Activated CD4-positive, alpha-beta T cell treated with anti-CD3 and anti-CD28 coated beads, Interleukin-10, Interleukin-2, amounts not matched to agents 100 ng/mL and 50 ng/mL, durations not matched to agents 16 hours and 8 hours (primary cell): ENCODE results near the gene ZNF592.

Experiments
- DNase-seq: peaks from one replicate; pipeline ENCODE4 v3.0.0-alpha.2; 2020

Gene ZNF592

DNA sequence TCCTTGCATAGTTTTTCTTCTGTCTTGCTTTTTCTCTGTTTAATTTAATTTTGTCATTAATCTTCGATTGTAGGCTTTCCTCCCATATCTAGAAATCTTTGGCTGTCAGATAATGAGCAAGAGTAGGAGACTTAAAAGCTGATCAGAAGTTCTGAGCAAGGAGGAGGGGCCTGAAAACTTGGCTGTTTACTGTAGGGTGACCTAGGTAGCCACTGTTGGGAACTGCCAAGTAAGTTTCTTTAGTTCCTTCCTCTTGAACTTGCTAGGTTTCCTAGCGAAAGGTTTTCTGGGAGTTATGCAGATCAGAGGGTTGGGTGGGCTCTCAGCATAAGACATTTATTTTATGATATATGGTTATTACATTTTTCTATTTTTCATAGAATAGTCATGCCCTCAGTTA, 83.2 kb downstream of the ZNF592 start:
- DNase-seq: no peak

DNA sequence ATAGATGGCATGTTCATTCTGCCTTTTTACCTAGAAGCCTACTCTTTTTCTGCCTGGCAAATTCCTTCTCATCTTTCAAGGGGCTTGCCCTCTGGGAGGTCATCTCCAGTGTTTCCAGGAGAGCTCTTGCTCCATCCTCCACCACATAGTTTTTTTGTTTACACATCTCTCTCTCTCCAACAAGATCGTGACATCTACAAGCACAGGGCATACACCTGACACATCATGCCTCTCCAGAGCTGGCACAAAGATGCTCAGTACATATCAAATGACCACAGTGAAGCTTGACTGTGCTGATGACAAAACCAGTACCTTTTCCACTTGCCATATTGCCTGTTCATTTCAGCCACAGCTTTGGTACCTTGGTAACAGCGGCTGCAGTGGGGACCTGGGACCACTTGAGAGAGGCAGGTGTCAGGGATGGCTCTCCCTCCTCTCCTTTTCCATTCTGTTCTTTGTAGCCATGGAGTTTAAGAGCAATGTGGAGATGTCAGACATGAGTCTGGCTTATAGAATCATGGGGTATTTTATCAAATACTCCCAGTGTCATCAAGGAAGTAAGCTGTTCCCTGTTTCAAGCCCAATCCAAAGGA, 84.2 kb downstream of the ZNF592 start:
- DNase-seq: no peak

DNA sequence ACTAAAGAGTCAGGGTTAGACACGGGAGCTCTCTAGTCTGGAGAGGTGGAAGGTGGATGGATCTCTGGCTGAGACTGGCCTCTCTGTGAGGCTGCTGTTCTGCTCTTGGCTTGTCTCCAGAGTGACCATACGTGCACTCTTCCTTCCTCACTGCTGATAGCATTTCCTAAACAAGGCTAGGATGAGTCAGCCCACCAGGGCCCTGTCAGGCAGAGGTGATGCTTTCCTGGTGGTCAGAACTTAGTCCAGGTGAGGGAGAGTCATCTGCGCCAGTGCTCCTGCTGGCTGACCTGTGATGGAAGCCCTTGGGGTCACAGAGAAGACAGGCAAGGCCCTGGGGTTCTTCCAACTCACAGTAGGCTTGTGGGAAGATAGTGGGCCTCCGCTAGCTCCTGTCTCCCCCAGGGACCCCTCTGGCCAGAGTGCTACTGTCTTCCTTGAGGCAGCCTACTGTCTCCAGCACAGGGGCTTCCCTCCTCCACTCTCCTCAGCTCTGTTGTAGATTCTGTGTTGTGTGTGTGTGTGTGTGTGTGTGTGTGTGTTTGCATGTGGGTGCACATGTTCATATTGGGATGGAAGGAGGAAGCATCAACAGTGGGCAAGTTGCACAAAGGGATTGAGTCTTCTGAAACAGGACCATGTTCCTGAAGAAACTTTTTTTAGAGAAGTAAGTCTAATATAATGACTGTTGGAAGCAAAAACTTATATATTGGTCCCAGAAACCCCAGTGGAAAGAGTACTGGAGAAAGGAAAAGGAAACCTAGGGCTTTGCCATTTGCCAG, 85.2 kb downstream of the ZNF592 start:
- no peak for DNase-seq

DNA sequence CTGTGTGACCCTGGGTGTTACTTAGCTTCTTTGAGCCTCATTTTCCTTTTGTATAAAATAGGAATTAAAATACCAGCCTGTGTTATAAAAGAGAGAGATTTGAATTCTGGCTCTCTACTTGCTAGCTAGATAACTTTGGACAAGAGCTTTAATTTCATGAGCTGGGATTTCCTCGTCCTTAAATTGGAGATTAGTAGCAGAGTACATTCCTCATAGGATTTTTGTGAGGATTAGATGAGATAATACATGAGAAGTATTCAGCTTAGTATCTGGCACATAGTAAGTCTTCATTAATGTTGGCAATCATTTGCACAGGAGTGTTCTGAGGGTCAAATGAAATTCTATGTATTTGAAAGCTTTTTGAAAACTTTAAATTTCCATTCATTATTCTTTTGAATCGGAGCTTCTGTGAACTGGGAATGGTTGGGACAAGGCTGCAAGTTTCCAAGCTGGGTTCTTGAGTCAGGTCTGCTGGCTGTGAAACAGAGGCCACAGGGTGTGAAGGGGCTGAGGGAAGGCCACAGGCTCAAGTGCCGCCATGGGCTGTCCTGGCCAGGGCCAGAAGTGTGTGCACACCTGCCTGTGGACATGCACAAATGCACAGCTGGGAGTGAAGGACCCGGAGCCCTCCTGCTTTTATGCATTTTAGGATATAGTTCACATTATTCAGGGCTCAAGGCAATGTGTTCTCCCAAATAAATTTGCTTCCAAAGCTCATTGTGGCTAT, 86.0 kb downstream of the ZNF592 start:
- no peak for DNase-seq

DNA sequence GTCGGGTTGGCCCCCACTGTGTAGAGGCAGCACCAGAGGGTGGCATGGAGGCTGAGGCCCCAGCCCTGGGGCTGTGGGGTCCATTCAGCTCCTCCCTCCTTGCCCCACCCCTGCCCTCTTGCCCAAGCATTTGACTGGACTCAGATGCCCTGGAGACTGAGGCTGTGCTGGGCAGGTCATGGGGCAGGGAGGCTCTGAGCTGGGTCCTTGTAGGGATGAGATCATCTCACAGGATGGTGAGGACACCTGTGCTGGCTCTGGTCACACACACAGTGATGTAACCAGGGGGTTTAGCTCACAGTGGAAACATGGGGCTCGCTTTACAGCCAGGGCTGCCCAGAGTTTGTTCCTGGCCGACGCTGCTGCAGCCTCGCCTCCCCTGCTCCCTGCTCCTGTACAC, 86.6 kb downstream of the ZNF592 start:
- no peak for DNase-seq

DNA sequence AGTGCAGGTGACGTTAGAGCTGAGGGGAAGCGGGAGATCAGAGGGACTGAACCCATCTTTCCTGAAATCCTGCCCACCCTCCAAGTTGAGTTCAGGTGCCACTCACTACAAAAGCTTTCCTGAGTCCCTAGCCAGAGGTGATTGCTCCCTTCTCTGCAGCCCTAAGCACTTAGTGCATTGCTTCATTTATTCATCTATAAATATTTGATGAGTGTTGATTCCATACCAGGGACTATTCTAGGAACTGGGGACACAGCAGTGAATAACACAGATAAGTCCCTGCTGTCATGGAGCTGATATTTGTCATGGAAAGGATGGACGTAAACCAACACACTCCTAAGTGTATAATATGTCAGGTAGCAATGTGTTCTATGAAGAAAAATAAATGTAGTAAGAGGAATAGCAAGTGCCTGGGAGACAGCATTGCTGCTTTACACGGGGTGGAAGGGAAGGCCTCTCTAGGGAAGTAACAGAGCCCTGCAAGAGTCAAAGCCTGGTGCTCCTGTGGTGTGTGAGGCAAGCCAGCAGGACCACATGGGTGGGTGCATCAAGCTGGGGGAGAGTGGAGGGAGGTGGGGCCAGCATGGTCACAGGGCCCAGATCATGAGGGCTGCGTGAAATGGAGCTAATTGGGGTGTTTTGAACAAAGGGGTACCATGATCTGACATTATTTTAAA, 87.4 kb downstream of the ZNF592 start:
- no peak for DNase-seq

DNA sequence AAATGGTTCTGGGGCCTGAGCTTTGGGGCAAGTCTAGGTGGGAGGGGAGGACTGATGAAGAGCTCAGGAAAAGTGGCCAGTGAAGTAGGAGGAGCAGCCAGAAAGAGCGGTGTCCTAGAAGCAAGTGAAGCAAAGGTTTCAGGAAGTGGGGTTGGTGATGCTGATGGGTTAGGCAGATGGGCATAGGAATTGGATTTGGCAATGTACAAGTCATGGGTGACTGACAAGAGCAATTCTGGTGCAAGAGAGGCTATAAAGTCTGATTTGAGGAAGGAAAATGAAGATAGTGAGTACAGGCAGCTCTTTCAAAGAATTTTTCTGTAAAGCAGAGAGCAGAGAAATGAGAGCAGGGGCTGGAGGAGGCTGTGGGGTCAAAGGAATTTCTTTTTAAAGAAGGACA, 88.5 kb downstream of the ZNF592 start:
- no peak for DNase-seq

DNA sequence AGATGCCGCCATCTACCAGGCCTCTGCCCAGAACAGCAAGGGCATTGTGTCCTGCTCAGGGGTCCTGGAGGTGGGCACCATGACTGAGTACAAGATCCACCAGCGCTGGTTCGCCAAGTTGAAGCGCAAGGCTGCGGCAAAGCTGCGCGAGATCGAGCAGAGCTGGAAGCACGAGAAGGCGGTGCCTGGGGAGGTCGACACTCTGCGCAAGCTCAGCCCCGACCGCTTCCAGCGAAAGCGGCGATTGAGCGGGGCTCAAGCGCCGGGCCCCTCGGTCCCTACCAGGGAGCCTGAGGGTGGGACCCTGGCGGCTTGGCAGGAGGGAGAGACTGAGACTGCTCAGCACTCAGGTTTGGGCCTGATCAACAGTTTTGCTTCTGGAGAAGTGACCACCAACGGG, 91.3 kb downstream of the ZNF592 start:
- no peak for DNase-seq

DNA sequence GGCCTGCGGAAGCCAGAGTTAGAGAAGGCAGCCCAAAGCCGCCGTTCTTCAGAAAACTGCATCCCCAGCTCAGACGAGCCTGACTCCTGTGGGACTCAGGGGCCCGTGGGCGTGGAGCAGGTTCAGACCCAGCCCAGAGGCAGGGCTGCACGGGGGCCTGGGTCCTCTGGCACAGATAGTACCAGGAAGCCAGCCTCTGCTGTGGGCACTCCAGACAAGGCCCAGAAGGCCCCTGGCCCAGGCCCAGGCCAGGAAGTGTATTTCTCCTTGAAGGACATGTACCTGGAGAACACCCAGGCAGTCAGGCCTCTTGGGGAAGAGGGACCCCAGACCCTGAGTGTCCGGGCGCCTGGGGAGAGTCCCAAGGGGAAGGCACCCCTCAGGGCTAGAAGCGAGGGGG, 91.9 kb downstream of the ZNF592 start:
- no peak for DNase-seq

DNA sequence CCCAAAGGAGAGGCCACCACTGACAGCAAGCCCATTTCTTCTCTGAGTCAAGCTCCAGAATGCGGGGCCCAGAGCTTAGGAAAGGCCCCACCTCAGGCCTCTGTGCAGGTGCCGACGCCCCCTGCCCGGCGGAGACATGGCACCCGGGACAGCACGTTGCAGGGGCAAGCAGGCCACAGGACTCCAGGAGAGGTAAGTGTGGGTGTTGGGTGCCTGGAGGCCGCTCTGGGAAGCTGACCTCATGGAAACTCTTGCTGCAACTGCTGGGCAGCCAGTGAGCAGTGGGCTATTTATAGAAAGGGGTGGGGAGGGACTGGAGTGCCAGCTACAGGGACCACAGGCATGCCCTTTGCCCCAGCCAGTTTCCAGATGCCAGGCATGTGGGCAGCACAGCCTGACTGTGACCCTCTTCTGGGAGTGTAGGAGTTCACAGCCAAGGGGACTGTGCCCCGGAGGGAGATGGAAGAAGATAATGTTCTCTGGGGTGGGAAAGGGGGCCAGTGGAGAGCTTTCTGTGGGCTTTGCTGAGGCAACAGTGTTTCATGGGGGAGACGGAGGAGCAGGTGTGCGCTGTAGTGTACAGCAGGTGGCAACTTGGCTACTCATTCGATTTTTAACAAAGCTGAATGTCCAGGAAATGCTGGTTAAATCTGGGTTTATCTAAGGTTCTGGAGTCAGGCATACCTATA, 92.5 kb downstream of the ZNF592 start:
- no peak for DNase-seq

DNA sequence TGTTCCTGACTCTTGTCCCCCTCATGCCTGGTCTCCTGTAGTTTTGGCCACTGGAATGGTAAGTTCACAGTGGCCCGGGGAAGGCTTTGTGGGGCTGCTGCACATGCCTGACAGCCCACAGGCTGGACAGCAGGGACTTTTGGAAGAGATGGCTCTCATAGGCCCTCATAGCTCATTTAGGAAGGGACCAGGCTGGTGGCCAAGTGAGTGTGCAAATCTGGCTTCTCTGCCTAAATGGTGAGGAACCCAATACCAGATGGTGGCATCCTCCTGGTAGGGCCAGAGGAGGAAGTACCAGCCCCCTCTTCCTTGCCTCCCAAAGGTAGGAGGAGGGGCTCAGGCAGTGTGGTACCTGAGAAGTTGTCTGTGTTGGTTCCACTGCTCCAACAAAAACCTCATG, 94.4 kb downstream of the ZNF592 start:
- DNase-seq: no peak

DNA sequence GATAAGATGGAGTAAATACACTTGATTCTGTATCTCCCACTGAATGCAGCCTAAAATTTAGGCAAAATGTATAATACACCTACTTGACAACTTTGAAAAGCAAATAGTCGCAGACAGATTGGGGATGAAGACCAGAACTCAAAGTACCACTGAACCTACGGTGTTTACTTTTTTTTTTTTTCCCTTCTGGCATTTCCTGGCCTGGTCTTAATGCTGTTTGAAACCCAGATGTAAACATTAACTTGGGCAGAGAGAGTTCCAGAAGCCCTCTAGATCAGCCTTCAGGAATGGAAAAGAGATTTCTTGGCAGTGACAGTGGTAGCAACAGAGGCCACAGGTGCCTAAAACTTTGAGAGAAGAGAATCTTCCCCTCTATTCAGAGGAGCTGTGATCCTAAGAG, 96.6 kb downstream of the ZNF592 start:
- DNase-seq: no peak

DNA sequence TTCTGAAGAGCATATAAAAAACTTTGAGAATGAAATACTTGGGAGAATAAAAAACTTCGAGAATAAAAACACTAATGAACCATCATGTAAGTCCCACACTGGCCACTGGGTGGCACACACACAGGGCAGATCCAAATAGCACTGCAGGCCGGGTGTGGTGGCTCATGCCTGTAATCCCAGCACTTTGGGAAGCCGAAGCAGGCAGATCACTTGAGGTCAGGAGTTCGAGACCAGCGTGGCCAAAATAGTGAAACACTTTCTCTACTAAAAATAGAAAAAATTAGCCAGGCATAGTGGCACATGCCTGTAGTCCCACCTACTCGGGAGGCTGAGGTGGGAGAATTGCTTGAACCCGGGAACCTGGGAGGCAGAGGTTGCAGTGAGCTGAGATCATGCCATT, 97.2 kb downstream of the ZNF592 start:
- peak; percentile 48 for DNase-seq

DNA sequence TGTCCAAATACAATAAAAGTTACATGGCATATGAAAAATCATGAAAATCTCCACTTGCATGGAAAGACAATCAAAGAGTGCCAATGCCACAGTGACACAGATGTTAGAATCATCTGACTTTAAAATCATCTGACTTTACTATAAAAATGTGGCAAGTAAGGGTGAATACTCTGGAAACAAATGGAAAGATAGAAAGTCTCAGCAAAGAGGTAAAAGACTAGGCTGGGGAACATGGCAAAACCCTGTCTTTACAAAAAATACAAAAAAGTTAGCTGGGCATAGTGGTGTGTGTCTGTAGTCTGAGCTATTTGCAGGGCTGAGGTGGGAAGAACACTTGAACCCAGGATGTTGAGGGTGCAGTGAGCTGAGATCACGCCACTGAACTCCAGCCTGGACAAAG, 97.9 kb downstream of the ZNF592 start:
- DNase-seq: no peak

DNA sequence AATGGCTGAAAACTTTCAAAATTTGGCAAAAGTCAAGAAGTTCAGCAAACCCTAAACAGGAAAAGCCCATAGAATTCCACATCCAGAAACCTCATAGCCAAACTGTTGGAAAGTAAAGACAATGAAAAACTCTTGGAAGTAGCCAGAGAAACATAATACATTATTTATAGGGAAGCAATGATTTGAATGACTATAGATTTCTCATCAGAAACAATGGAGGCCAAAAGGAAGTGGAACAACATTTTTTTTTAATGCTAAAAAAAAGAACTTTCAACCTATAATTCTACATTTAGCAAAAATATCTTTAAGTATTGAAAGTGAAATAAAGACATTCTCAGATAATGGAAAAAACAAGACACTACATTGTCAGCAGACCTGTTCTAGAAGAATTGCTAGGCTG, 99.0 kb downstream of the ZNF592 start:
- no peak for DNase-seq

DNA sequence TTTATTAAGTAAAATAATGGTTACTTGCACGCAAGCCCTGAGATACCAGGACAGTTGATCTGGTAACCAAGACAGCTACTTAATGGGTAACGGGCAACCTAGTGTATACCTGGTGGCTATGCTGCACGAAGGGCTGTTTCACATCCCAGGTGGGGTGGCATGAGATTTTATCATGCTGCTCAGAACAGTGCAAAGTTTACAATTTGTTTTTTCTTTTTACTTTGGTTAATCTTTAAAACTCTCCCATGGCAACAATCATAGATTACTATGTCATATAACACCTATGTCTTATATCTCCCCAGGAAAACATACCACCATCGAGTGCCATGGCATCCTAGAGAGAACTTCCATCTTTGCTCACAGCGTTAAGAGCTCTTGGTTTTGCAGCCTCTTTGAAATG, 103.8 kb downstream of the ZNF592 start:
- DNase-seq: no peak

DNA sequence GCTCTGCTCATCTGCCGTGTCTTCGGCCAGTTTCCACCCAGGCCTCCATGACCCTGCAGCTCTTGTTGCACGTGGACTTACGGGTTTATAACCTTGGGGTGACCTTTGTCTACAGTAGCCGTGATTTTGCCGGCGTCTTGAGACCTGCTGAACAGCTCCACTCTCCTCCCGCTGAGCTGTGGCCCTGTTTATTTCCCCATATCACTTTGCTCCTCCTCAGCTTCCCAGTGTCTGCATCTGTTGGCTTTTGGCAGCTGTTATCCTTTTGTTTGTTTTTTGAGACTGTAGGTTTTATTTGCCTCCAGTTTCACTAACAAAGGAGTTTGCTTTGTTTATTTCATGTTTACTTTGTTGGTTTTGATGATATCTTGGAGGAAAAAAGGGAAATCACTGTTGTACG, 106.7 kb downstream of the ZNF592 start:
- no peak for DNase-seq

DNA sequence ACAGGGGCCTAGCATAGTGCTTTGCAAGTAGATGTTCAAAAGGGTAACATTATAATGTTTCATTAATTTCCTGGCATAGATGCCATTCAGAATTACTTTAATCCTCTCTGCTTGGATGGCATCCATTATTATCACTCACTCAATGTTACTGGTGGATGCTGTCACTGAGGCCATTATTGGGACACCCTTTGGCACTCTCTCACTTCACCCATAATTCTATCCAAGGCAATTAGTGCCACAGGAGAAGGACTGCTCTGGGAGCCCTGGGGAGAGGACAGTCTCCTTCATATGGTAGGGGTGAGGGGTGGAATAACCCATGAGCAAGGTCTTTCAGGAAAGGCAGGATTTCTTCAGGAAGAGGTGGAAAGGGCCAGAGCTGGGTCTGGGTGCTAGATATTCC, 107.4 kb downstream of the ZNF592 start:
- no peak for DNase-seq
